Stimulated activated CD4-positive, alpha-beta T cell treated with anti-CD3 and anti-CD28 coated beads, Interleukin-4, amount 100 ng/mL, for 1 hour (primary cell): ENCODE measurements around the gene COL6A3.
"Not testable (repeated sequence)": the region's sequence is repeated elsewhere in the genome, so short reads cannot be mapped to it uniquely, and the experiment has no call there.

Experiments
- DNase-seq: peaks from one replicate; pipeline ENCODE4 v3.0.0-alpha.2; 2020

COL6A3 gene

DNA sequence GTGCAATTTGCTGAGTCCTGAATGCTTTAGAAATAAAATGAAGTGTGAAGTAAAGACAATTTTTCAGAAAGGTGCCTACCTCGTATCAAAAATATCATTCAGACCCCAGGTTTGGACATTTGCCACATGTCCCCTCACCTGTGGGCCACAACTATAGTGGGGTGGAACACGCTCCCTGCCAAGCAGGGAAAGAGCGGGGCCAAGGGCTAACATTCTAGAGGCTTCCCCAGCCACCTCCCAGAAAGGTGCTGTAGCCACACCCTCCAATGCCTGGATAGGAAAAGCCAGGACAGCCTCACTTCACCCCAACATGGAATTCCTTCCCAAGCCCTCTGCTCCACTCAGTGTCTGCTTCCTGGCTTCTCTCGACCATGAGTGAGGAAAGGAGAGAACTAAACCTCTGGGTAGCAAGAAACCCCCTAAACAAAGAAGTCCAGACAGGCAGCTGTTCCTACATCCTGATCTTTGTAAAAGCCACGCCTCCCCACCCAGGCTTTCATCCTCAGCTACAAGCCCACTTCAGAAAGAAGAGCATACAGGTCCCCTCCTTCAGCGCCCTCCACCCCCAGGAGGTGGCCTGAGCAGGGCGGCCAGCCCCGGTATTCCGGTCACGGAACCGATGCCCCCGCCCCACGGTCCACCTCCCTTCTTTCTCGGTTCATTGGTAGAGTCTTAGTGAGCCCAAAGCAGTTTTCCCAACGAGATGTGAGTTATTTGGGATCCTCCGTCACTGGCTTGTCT is 2.1 kb downstream of the COL6A3 start:
- no peak for DNase-seq

GRCh38 chr2:237411092-237411601 is 2.8 kb downstream of the COL6A3 start:
- no peak for DNase-seq

DNA sequence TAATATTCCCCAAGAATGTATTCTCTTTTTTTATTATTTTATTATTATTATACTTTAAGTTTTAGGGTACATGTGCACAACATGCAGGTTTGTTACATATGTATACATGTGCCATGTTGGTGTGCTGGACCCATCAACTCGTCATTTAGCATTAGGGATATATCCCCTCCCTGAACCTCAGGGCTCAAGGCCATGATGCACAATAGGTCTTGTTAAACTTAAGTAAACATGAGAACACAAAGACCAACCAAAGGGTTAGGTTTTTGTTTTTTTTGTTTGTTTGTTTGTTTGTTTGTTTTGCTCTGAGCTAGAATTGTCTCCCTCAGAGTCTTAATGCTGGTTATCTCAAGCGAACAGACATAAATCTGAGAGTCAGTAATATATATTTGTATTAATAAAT is 4.7 kb downstream of the COL6A3 start:
- not testable (repeated sequence) for DNase-seq

DNA sequence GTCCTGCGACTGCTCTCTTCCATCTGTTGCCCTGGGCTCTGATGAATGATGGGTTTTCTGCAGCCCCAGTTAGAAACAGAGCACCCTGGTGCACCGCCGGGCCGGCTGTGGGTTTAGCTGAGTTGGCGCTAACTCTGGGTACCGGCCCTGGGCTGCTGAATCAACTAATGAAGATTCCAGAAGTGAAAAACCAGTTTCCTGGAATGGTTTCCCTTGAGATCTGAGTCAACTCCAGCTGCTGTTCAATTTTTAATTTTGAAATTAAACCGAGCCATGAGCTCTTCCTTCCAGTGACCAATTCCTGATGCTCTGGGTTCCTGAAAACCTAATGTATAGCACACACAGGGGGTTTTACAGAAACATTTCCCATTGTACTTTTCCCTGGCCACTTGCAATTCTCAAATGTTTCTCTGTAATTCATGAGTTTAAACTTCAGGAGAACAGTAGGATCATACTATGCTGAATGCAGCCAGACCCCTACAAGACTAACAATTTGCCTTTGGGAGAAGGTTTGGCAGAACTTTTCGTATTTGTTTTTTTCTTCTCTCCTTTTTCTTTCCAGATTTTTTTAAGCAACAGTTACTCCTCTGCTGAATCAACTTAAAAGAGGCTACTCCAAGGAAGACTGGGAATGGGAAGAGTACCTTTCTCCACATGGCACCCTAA is 5.5 kb downstream of the COL6A3 start:
- no peak for DNase-seq

- no peak for DNase-seq
Observed at GRCh38 chr2:237407700-237408099, 6.3 kb downstream of the COL6A3 start.

- no peak for DNase-seq
Observed at GRCh38 chr2:237406371-237406895, 7.5 kb downstream of the COL6A3 start.

DNA sequence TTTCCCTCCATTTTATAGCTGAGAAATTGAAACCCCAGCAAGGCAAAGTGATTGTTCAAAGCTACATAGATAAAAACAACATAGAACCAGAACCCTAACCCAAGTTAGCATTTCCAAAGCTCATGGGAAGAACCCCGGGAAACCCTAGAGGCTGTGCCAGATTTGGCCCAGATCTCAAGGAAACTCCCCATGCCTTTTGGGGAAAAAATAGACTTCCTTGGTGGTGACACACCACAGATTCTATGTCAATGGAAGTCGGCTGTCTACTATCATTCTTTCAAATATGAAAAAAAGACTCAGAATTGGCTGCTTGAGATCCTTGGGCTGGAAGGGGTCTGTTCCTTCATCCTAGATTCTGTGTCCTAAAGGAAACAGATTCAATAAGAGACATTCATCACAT is 8.4 kb downstream of the COL6A3 start:
- no peak for DNase-seq

DNA sequence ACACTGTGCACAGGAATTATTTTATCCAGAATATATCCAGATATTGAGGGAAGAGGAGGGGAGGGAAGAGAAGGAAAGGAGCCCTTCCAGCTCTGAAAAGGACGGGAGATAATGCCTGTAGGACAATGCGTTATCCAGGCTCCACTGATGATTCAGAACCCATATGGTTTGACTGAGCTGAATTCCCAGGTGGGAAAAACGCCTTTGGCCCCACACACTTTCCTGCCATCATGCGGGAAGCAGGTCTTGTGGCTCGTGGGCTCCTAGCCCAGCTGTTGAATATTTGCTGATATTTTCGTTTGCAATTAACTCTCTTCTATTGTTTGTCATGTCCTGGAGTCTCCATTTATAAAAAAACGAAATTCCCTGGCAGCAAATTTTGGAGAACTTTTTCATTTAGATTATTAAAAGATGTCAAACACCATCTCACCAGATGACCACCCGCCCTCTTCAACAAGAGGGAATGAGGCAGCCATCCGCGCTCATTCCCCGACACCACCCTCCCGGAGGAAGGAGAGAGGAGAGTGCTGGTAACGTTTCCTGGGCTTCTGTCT is 8.9 kb downstream of the COL6A3 start:
- DNase-seq: no peak

DNA sequence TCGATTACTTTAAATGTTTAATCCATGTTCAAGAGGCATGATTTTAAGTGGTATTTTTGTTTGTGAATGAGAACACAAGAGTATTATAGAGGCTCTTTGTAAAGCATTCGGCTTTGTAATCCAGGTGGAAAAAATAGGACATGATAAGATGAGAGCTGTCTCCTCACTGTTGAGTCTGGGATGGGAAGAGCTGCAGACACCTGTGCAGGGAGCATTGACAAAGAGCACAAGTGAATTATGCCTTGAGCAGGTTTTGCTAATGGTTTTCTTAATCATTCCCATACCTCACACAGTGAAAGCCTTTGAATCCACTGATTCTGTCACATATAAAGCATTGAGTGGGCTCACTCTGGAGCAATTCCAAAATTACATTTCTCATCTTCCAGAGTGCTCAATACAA is 9.6 kb downstream of the COL6A3 start:
- no peak for DNase-seq

- no peak for DNase-seq
Observed at GRCh38 chr2:237403024-237403882, 10.7 kb downstream of the COL6A3 start.

- DNase-seq: no peak
Observed at GRCh38 chr2:237400199-237400598, 13.8 kb downstream of the COL6A3 start.

DNA sequence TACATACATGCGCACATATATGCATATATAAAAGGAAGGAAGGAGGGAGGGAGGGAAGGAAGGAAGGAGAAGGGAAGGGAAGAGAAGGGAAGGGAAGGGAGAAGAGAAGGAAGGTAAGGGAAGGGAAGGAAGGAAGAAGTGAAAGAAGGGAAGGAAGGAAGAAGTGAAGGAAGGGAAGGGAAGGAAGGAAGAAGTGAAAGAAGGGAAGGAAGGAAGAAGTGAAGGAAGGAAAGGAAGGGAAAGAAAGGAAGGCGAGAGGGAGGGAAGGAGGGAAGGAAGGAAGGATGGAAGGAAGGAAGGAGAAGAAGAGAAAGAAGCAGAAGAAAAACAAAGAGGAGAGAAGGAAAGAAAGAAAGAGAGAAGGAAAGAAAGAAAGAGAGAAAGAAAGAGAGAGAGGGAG is 16.9 kb downstream of the COL6A3 start:
- DNase-seq: no peak

DNA sequence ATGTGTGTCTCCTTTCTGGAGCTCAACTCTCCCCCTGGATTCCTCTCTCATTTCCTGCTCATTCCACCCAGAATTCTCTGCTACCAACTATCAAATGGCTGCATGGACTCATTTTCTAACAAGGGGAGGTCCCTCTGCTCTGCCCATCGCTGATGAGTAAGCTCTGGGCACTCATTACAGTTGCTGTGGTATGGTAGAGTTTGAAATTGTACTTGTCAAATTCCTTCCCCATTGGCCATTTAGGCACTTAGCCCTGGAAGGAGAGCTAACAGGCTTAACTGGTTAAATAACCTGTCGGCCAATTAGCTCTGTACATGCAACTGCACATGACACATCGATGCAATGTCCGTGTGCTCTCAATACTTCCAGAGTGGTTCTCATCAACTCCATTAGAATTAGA is 20.4 kb downstream of the COL6A3 start:
- no peak for DNase-seq

GRCh38 chr2:237392186-237392585 is 21.8 kb downstream of the COL6A3 start:
- no peak for DNase-seq

DNA sequence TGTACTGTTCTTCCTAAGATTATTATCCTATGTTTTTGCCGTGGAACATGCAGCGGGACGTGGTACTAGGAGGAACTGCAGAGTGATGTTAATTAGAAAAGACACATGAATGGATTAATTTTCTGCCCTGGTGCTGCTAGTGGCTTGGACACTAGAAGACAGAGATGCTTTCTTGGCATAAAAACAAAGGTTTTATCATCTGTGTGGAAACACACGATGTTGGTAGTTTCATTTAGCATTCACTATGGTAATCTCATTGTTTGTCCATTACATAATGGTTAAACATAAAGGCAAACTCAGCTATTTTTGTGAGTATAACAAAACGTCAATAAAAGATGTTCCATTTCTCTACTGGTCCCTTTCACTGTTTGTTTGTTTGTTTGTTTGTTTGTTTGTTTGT is 22.8 kb downstream of the COL6A3 start:
- no peak for DNase-seq

GRCh38 chr2:237390235-237390634 is 23.7 kb downstream of the COL6A3 start:
- DNase-seq: no peak

- DNase-seq: no peak
Observed at GRCh38 chr2:237389831-237390230, 24.1 kb downstream of the COL6A3 start.

GRCh38 chr2:237388036-237388435 is 25.9 kb downstream of the COL6A3 start:
- no peak for DNase-seq

- DNase-seq: no peak
Observed at GRCh38 chr2:237384672-237385020, 29.3 kb downstream of the COL6A3 start.

- DNase-seq: no peak
Observed at GRCh38 chr2:237383991-237384671, 29.8 kb downstream of the COL6A3 start.

DNA sequence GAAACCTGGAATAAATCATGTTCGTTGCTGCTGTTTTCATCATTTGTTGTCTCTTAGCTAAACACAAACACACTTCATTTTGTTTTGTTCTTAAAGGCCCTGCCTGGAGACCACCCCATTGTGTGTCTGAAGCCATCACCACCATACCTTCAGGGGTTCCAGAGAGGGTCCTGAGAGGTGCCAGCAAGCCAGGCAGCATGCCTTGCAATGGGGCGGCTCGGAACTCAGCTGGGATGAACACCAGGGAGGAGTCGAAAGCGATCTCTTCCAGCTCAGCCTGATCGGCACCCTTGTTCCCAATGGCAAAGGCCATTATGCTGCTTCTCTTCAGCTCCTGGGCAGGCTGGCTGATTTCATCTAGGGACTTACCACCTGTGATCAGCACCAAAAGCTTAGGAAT is 33.2 kb downstream of the COL6A3 start:
- no peak for DNase-seq

GRCh38 chr2:237379636-237380035 is 34.3 kb downstream of the COL6A3 start:
- no peak for DNase-seq
